Fibroblast of lung (primary cell): Measurements from ENCODE around the gene MAPKAPK3.
"Not testable (repeated sequence)": the region's sequence is repeated elsewhere in the genome, so short reads cannot be mapped to it uniquely, and the experiment has no call there.

Source experiments
- EZH2 ChIP-seq: IDR thresholded peaks from 2 replicates; pipeline ENCODE4 v1.5.1; 2012; ENCODE audit warnings: low read length, control low read depth, mild to moderate bottlenecking; ENCODE audit errors: missing control alignments
- TF ChIP-seq, protein P1 (sequence below), 2 donors: IDR thresholded peaks in 1 of 2; conservative IDR thresholded peaks in 1 of 2; 1 replicate in 1 of 2; 2 replicates in 1 of 2; pipeline ENCODE4 v1.5.1; 2011 to 2012; ENCODE audit warnings: low read length in 2 of 2, control low read depth in 1 of 2, inconsistent platforms in 1 of 2, low read depth in 1 of 2, mild to moderate bottlenecking in 1 of 2

DNA sequence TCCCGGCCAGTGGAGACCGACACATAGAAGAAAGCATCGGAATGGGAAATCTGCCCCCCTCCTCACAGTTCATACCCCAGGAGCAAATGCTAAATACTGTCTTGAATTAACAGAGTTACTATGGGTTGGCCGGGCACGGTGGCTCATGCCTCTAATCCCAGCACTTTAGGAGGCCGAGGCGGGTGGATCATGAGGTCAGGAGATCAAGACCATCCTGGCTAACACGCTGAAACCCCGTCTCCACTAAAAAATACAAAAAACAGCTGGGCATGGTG is 48.8 kb downstream of the MAPKAPK3 start:
- TF ChIP-seq, protein P1, sequence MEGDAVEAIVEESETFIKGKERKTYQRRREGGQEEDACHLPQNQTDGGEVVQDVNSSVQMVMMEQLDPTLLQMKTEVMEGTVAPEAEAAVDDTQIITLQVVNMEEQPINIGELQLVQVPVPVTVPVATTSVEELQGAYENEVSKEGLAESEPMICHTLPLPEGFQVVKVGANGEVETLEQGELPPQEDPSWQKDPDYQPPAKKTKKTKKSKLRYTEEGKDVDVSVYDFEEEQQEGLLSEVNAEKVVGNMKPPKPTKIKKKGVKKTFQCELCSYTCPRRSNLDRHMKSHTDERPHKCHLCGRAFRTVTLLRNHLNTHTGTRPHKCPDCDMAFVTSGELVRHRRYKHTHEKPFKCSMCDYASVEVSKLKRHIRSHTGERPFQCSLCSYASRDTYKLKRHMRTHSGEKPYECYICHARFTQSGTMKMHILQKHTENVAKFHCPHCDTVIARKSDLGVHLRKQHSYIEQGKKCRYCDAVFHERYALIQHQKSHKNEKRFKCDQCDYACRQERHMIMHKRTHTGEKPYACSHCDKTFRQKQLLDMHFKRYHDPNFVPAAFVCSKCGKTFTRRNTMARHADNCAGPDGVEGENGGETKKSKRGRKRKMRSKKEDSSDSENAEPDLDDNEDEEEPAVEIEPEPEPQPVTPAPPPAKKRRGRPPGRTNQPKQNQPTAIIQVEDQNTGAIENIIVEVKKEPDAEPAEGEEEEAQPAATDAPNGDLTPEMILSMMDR (conservative IDR thresholded peaks at IDR 0.05 in 1 of 2, IDR thresholded peaks at IDR 0.05 in 1 of 2; ENCODE audit: low read depth in 1 of 2, low read length in 2 of 2), result not testable (repeated sequence)
- not testable (repeated sequence) for TF ChIP-seq EZH2
